Activated CD8-positive, alpha-beta memory T cell treated with anti-CD3 and anti-CD28 coated beads for 1 hour (primary cell): ENCODE data around the gene SSR3.

Experiments
- DNase-seq, 2 donors: peaks; one replicate each; pipeline ENCODE4 v3.0.0-alpha.2; 2020; ENCODE audit warnings: low read depth in 1 of 2; ENCODE audit errors: extremely low read depth in 1 of 2

Gene SSR3

GRCh38 chr3:156539802-156540201, 15.1 kb downstream of the SSR3 start:
- DNase-seq: no peak

- no peak for DNase-seq
Observed at GRCh38 chr3:156539051-156539450, 15.9 kb downstream of the SSR3 start.

- no peak for DNase-seq
Observed at GRCh38 chr3:156536524-156537316, 18.2 kb downstream of the SSR3 start.

- DNase-seq: no peak
Observed at GRCh38 chr3:156535798-156536197, 19.1 kb downstream of the SSR3 start.

GRCh38 chr3:156535162-156535627, 19.7 kb downstream of the SSR3 start:
- DNase-seq: no peak

GRCh38 chr3:156533205-156533604, 21.7 kb downstream of the SSR3 start:
- no peak for DNase-seq

- no peak for DNase-seq
Observed at GRCh38 chr3:156532730-156533129, 22.2 kb downstream of the SSR3 start.

- no peak for DNase-seq
Observed at GRCh38 chr3:156530980-156531379, 23.9 kb downstream of the SSR3 start.

- no peak for DNase-seq
Observed at GRCh38 chr3:156527060-156527459, 27.9 kb downstream of the SSR3 start.

- no peak for DNase-seq
Observed at GRCh38 chr3:156525808-156526207, 29.1 kb downstream of the SSR3 start.

GRCh38 chr3:156522673-156523072, 32.2 kb downstream of the SSR3 start:
- DNase-seq: no peak

GRCh38 chr3:156519758-156520162, 35.2 kb downstream of the SSR3 start:
- DNase-seq: no peak

- no peak for DNase-seq
Observed at GRCh38 chr3:156518726-156519125, 36.2 kb downstream of the SSR3 start.

GRCh38 chr3:156516961-156517360, 38.0 kb downstream of the SSR3 start:
- DNase-seq: no peak

- no peak for DNase-seq
Observed at GRCh38 chr3:156516284-156516683, 38.6 kb downstream of the SSR3 start.

GRCh38 chr3:156513619-156514018, 41.3 kb downstream of the SSR3 start:
- DNase-seq: no peak

GRCh38 chr3:156511987-156512677, 42.8 kb downstream of the SSR3 start:
- no peak for DNase-seq

- DNase-seq: no peak
Observed at GRCh38 chr3:156509189-156510174, 45.4 kb downstream of the SSR3 start.

- DNase-seq: no peak
Observed at GRCh38 chr3:156507285-156507684, 47.6 kb downstream of the SSR3 start.

GRCh38 chr3:156498307-156498706, 56.6 kb downstream of the SSR3 start:
- no peak for DNase-seq

- no peak for DNase-seq
Observed at GRCh38 chr3:156497326-156497725, 57.6 kb downstream of the SSR3 start.
